ENCODE data around the gene SUV39H1. TPM values are rescaled to one million over a fixed set of nuclear protein-coding genes. Genes with fewer than 3 reads are reported as not detected.

Gene SUV39H1
- total RNA-seq, 1 donor from 2014 or later, result 27.6 TPM

DNA sequence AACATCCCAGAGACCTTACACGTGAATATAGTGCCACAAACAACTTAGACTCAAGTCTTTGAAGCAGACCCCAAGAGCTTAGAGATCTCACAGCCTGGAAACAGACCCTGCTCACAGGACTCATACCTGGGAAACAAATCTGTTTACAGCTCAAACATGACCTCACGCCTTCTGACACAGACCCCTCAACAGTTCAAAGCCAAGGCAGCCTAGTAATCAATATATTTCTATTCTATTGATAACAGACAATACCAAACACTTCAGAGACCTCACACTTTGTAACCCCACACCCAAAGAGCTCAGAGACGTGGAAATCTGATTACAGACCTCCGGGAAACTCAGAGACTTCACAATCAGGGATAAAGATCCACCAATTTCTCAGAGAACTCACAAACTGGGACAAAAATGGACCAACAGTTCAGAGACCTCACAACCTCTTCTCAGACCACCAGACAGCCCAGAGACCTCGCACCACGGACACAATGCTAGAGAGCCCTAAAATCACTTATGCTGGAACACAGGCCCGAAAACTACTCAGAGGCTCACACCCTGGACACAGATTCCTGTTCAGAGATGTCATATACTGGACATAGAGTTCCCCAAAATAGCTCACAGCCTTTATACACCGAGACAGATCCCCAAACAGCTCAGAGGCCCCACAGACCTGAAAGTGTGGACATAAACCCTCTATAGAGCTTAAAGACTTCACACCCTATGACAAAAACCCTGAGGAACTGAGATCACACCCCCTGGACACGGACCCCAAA is 14.8 kb downstream of the SUV39H1 start:
- Mint-ChIP-seq H3K4me3 (peak overlapping the region; percentile 85), H3K27me3 (no peaks in the 10 kb centered on the region), H3K9me3 (no peaks in the 10 kb centered on the region), H3K36me3 (ENCODE audit: low read depth) (peaks cover 25% of the 10 kb centered on the region), H3K27ac (peak overlapping the region; percentile 95), H3K4me1 (peaks cover 61% of the 10 kb centered on the region)
- no peak for DNase-seq
- intact Hi-C loops (cut with micrococcal nuclease), result loop anchor here (5.0 kb wide), 1 partner anchor 41 kb away; no protein-coding TSS in a partner anchor

DNA sequence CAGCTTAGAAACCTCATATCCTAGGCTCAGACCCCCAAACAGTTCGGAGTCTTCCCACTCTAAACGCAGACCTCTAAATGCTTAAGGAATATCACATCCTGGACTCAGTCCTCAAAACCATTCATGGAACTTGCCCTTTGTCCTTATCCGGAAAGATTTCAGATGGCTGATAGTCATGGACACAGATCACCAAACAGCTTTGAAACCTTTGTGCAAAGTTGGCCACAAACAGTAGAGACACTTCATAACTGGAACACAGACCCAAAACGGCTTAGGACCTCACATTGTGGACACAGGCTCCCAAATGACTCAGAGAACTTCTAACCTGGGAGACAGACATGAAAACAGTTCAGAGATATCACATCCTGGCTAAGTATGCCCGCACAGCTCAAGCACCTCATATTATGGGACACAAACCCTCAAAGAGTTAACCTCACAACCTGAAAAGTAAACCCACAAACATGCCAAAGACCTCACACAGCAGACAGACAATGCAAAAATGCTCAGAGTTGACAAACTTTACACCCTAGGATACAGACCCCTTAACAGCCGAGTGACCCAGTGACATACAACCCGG is 15.5 kb downstream of the SUV39H1 start:
- Mint-ChIP-seq H3K9me3 (no peaks in the 10 kb centered on the region), H3K36me3 (ENCODE audit: low read depth) (peaks cover 23% of the 10 kb centered on the region), H3K4me1 (peaks cover 63% of the 10 kb centered on the region), H3K27me3 (no peaks in the 10 kb centered on the region), H3K4me3 (peak overlapping the region; percentile 85), H3K27ac (peak overlapping the region; percentile 95)
- intact Hi-C loops (cut with micrococcal nuclease), result loop anchor here (5.0 kb wide), 1 partner anchor 40 kb away; no protein-coding TSS in a partner anchor
- DNase-seq, result peak; percentile 58

DNA sequence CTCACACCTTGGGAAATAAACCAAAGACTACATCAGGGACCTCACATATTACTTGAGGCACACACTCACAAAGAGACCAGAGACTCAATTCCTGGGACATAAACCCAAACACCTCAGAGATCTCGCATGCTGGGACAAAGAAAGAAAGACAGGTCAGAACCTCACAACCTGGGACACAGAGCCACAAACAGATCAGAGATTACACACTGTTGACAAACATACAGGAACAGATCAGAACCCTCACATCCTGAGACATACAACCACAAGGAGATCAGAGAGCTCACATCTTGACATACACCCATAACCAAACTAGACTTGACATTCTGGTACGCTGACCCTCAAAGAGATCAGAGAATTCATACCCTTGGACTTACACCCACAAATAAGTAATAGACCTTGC is 17.3 kb downstream of the SUV39H1 start:
- no peaks in the 10 kb centered on the region for H3K27me3 Mint-ChIP-seq
- H3K4me3 Mint-ChIP-seq, result peak overlapping the region; percentile 85
- intact Hi-C loops (cut with micrococcal nuclease), result loop anchor here (1.0 to 5.0 kb wide), 3 partner anchors 18 to 38 kb away; partner anchors contain the start of gene SUV39H1
- peak overlapping the region; percentile 95 for H3K27ac Mint-ChIP-seq
- no peaks in the 10 kb centered on the region for H3K9me3 Mint-ChIP-seq
- peaks cover 70% of the 10 kb centered on the region for H3K4me1 Mint-ChIP-seq
- peaks cover 15% of the 10 kb centered on the region for H3K36me3 Mint-ChIP-seq (ENCODE audit: low read depth)
- DNase-seq, result peak; percentile 72

DNA sequence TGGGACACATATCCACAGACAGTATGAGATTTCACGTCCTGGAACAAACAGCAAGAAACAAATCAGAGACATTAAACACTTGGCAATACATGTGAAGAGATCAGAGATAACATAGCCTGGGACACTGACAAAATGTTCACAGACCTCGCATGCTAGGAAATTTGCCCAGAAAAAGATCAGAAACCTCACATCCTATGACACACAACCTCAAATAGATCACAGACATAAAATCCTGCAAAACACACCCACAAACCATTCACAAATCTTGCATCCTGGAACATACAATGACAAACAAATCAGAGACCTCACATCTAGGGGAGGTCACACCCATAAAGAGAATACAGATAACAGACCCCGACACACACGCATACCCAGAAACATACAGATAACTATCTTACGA is 18.0 kb downstream of the SUV39H1 start:
- H3K27ac Mint-ChIP-seq, result peak overlapping the region; percentile 95
- no peaks in the 10 kb centered on the region for H3K27me3 Mint-ChIP-seq
- intact Hi-C loops (cut with micrococcal nuclease), result loop anchor here (5.0 kb wide), 1 partner anchor 38 kb away; no protein-coding TSS in a partner anchor
- peak overlapping the region; percentile 85 for H3K4me3 Mint-ChIP-seq
- no peaks in the 10 kb centered on the region for H3K9me3 Mint-ChIP-seq
- H3K36me3 Mint-ChIP-seq (ENCODE audit: low read depth), result peaks cover 13% of the 10 kb centered on the region
- peak; percentile 72 for DNase-seq
- H3K4me1 Mint-ChIP-seq, result peaks cover 73% of the 10 kb centered on the region

DNA sequence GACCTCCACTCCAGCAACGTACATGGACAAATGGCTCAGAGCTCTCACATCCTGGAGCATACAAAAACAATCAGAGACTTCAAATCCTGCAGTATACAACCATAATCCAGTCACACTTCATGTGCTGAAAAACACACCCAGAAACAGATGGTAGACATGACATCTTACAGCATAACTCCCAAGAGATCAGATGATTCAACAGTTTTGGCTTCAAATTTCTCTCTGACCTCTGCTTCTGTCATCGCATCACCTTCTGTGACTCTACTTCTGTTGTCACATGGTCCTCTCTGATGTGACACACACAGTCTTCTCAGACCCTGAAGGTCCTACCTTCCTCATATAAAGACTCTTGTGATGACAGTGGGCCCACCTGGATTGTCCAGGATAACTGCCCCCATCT is 18.5 kb downstream of the SUV39H1 start:
- DNase-seq, result no peak
- peaks cover 73% of the 10 kb centered on the region for H3K4me1 Mint-ChIP-seq
- H3K36me3 Mint-ChIP-seq (ENCODE audit: low read depth), result peaks cover 13% of the 10 kb centered on the region
- intact Hi-C loops (cut with micrococcal nuclease), result no loop called here
- H3K27me3 Mint-ChIP-seq, result no peaks in the 10 kb centered on the region
- peak overlapping the region; percentile 95 for H3K27ac Mint-ChIP-seq
- peak overlapping the region; percentile 85 for H3K4me3 Mint-ChIP-seq
- H3K9me3 Mint-ChIP-seq, result no peaks in the 10 kb centered on the region

DNA sequence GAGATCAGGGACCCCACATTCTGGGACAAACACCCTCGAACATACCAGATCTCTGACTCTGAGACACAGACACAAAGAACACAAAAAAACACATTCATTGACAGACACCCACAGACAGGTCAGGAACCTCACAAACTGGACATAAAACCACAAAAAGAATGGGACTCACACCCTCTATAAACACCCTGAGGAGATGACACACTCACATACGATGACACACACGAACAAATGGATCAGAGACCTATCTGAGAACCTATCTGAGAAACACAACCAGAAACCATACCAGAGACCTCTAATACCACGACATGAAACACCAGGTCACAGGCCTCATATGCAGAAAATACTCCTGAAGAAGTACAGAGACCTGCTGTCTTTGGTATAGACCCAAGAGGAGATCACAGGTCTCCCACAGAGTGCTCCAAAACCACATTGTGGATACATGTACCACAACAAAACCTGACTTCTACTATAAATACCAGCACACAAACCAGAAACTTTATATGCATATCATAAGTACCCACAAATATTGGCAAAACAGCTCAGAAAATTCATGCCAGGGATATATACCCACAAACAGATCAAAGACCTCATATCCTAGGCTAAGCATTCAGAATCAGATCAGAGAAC is 19.5 kb downstream of the SUV39H1 start:
- no peaks in the 10 kb centered on the region for H3K9me3 Mint-ChIP-seq
- H3K36me3 Mint-ChIP-seq (ENCODE audit: low read depth), result peaks cover 7% of the 10 kb centered on the region
- no peak overlapping the region for H3K4me3 Mint-ChIP-seq
- peaks cover 65% of the 10 kb centered on the region for H3K4me1 Mint-ChIP-seq
- no peaks in the 10 kb centered on the region for H3K27me3 Mint-ChIP-seq
- peak overlapping the region; percentile 65 for H3K27ac Mint-ChIP-seq
- peak; percentile 61 for DNase-seq
- intact Hi-C loops (cut with micrococcal nuclease), result no loop called here

DNA sequence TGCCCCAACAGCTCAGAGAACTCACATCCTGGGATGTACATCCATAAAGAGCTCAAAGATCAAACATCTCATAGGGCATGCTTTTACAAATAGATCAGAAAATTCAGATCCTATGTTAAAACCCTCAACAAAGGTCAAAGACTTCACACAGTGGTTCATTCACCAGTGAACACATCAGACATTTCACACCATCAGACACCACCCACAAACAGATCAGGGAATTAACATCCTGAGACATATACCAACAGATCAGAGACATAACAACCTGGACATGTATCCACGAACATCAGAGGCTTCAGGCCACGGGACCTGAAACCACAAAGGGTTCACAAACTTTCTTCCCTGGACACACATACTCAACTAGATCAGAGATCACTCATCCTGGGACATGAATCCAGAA is 23.4 kb downstream of the SUV39H1 start:
- Mint-ChIP-seq H3K27ac (no peak overlapping the region), H3K27me3 (no peaks in the 10 kb centered on the region), H3K4me1 (peaks cover 28% of the 10 kb centered on the region), H3K36me3 (ENCODE audit: low read depth) (peaks cover 10% of the 10 kb centered on the region), H3K9me3 (no peaks in the 10 kb centered on the region), H3K4me3 (no peak overlapping the region)
- intact Hi-C loops (cut with micrococcal nuclease), result no loop called here
- DNase-seq, result no peak

DNA sequence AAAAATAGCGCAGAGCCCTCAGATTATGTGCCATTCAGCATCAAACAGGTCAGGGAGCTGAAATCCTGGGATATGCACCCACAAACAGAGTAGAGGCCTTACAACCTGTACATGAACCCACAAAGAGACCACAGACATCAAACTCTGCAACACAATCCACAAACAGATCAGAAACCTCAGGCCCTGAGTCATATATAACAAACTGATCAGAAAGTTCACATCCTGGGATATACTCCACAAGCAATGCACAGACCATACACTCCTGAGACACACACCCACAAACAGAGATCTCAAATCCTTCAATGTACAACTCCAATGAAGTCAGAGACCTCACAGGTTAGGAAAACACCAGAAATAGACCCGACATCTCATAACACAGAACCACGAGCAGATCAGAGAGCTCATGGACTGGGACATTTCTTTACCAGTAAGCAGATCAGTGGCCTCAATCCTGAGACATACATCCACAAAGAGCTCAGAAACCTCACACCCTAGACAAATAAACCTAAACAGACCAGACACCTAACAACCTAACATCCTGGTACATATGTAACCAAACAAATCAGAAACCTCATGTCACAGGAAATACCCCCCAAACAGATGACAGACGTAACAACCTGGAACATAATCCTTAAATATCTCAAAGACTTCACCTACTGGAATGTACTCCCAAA is 24.2 kb downstream of the SUV39H1 start:
- no peaks in the 10 kb centered on the region for H3K9me3 Mint-ChIP-seq
- H3K27me3 Mint-ChIP-seq, result no peaks in the 10 kb centered on the region
- H3K27ac Mint-ChIP-seq, result no peak overlapping the region
- intact Hi-C loops (cut with micrococcal nuclease), result no loop called here
- no peak overlapping the region for H3K4me3 Mint-ChIP-seq
- DNase-seq, result peak; percentile 64
- peaks cover 12% of the 10 kb centered on the region for H3K36me3 Mint-ChIP-seq (ENCODE audit: low read depth)
- H3K4me1 Mint-ChIP-seq, result peaks cover 22% of the 10 kb centered on the region

DNA sequence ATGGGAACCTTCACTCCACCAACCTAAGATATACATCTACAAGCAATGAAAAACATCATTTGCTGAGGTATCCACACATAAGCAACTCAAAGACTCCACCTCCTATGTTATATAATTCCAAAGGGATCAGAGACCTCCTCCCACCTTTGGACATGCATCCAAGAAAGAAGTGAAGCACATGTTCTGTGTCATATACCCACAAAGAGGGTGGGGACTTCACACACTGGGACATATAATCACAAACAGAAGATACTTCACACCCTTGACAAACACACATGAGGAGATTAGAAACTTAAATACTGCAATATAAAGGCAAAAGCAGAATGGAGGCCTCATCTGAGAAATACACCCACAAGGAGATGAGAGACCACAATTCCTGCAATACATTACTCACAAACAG is 25.4 kb downstream of the SUV39H1 start:
- Mint-ChIP-seq H3K4me1 (peaks cover 19% of the 10 kb centered on the region), H3K36me3 (ENCODE audit: low read depth) (peaks cover 14% of the 10 kb centered on the region), H3K27me3 (no peaks in the 10 kb centered on the region), H3K4me3 (no peak overlapping the region), H3K9me3 (no peaks in the 10 kb centered on the region), H3K27ac (no peak overlapping the region)
- no peak for DNase-seq
- intact Hi-C loops (cut with micrococcal nuclease), result no loop called here

DNA sequence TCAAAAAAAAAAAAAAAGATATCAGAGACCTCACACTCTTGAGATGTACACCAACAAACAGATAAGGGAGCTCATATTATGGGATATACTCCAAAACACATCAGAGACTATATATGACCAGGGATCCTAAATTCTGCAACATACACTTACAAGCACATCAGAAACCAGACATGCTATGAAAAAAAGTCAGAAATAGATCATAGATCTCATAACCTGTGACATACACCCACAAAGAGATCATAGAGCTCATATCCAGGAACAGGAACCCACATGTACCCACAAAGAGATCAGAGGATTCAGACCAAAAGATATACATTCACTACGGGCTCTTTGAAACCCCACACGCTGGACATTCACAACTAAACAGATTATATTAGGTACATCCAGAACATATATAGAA is 30.1 kb downstream of the SUV39H1 start:
- Mint-ChIP-seq H3K9me3 (peaks cover 11% of the 10 kb centered on the region), H3K4me3 (no peak overlapping the region), H3K27me3 (no peaks in the 10 kb centered on the region), H3K4me1 (peaks cover 19% of the 10 kb centered on the region), H3K36me3 (ENCODE audit: low read depth) (peaks cover 23% of the 10 kb centered on the region), H3K27ac (no peak overlapping the region)
- DNase-seq, result no peak
- intact Hi-C loops (cut with micrococcal nuclease), result no loop called here

DNA sequence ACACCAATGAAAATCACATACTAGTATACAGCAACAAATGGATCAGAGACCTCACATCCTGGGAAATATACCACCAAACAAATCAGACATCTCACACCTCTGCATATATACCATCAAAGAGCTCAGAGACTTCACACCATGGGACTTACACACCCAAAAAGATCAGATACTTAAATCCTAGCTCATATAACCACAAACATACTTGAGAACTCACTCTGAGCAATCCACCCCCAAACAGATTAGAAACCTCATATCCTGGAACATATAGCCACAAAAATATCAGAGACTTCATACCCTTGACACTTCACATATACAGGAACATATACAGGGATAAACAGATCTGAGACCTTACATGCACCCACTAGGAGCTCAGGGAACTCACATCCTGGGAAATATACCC is 32.1 kb downstream of the SUV39H1 start:
- intact Hi-C loops (cut with micrococcal nuclease), result no loop called here
- Mint-ChIP-seq H3K36me3 (ENCODE audit: low read depth) (peaks cover 23% of the 10 kb centered on the region), H3K27ac (no peak overlapping the region), H3K4me1 (peaks cover 17% of the 10 kb centered on the region), H3K27me3 (no peaks in the 10 kb centered on the region), H3K4me3 (no peak overlapping the region), H3K9me3 (peaks cover 11% of the 10 kb centered on the region)
- DNase-seq, result no peak

DNA sequence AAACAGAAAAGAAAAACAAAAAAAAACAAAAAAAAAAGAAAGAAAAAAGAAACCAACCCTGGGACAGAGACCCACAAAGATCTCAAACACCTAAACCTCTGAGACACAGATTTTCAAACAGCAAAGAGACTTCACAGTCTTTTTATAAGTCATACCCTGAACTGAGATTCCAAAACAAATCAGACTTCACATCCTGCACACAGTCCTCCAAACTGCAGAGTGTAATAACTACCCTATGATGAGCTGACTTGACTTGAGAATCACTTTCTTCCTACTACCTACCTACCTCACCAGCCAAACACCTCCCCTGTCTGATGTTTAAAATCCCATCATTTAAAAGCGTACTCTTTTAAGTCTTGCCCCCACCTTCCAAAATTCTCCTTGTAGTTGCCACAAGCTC is 39.8 kb downstream of the SUV39H1 start:
- DNase-seq, result peak; percentile 57
- H3K4me3 Mint-ChIP-seq, result peak overlapping the region; percentile 91
- H3K9me3 Mint-ChIP-seq, result no peaks in the 10 kb centered on the region

DNA sequence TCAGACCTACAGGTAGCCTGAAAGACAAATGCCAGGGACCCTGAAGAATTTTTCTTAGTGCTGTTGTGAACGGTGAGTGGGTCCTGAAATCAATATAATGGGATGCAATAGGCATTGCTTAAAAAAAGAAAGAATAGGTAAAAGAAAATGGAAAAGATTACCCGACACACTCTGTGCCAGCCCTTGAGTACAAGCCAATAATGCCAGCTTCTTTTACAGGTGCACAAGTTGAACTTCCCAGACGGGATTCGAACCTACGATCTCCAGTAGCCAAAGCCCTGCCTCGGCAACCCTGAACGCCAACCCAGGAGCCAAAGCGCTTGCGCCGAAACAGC is 40.3 kb downstream of the SUV39H1 start:
- Mint-ChIP-seq H3K36me3 (ENCODE audit: low read depth) (no peaks in the 10 kb centered on the region), H3K4me1 (peaks cover 12% of the 10 kb centered on the region), H3K27ac (peak overlapping the region; percentile 89), H3K9me3 (no peaks in the 10 kb centered on the region), H3K4me3 (peak overlapping the region; percentile 91), H3K27me3 (no peaks in the 10 kb centered on the region)
- no peak for DNase-seq
- intact Hi-C loops (cut with micrococcal nuclease), result loop anchor here (1.0 to 5.0 kb wide), 6 partner anchors 14 to 220 kb away; partner anchors contain the start of genes HDAC6, OTUD5, SUV39H1 and WAS

More for the DNA sequence above, 39.8 kb downstream of the SUV39H1 start:
- Mint-ChIP-seq H3K36me3 (ENCODE audit: low read depth) (no peaks in the 10 kb centered on the region), H3K4me1 (peaks cover 12% of the 10 kb centered on the region), H3K27me3 (no peaks in the 10 kb centered on the region), H3K27ac (peak overlapping the region; percentile 89)
- intact Hi-C loops (cut with micrococcal nuclease), result loop anchor here (1.0 to 5.0 kb wide), 5 partner anchors 15 to 221 kb away; partner anchors contain the start of genes HDAC6, OTUD5, SUV39H1 and WAS
